Panc1 (cell line): ENCODE results near the gene SMAD9. TPM values are rescaled to one million over a fixed set of nuclear protein-coding genes. Genes with fewer than 3 reads are reported as not detected.

Source experiments
- ATAC-seq: fragments of 200-7000 bp; cut with Tn5 transposase; 2 replicates; pipeline ENCODE4 v1.9.1; 2020; ENCODE audit warnings: mild to moderate bottlenecking, moderate library complexity
- BruUV-seq: library from RNA; stranded (reverse); fragments of 400-500 nt; replicated peaks from 2 replicates; lab custom pipeline; 2021; lab: Mats Ljungman, UMichigan
- CTCF ChIA-PET: fragments of 300-600 bp; sonication (Branson Sonifier 250); formaldehyde crosslinking; loops from one replicate; lab custom pipeline; 2022; ENCODE audit warnings: antibody characterized with exemption; lab: Charles Lee
- POLR2A ChIA-PET: fragments of 300-600 bp; sonication (Branson Sonifier 250); formaldehyde crosslinking; loops from one replicate; lab custom pipeline; 2022; ENCODE audit warnings: antibody characterized with exemption; lab: Charles Lee
- DNase-seq: peaks from one replicate; pipeline ENCODE4 v3.0.0-alpha.2; 2010; ENCODE audit warnings: low read depth, low spot score
- H3K27ac ChIP-seq: 2 replicates; pipeline ENCODE4 v1.5.1; 2011; ENCODE audit warnings: mild to moderate bottlenecking, low read length, inconsistent platforms
- H3K27me3 ChIP-seq: fragments of 200-500 bp; sonication (Bioruptor generic); 2 replicates; pipeline ENCODE4 v1.6.0; 2014; ENCODE audit warnings: low read length, inconsistent platforms; ENCODE audit not compliant: control insufficient read depth, insufficient read depth
- H3K36me3 ChIP-seq: fragments of 200-500 bp; sonication (Bioruptor generic); 2 replicates; pipeline ENCODE4 v1.5.1; 2014; ENCODE audit warnings: inconsistent platforms, mild to moderate bottlenecking, low read length, moderate library complexity; ENCODE audit not compliant: control insufficient read depth, insufficient read depth
- H3K4me1 ChIP-seq: 2 replicates; pipeline ENCODE4 v1.5.1; 2011; ENCODE audit warnings: inconsistent platforms, mild to moderate bottlenecking, low read length, moderate library complexity; ENCODE audit not compliant: control insufficient read depth, insufficient read depth
- H3K4me3 ChIP-seq, 2 experiments: 2 replicates each; pipeline ENCODE4 v1.5.1; 2011 to 2012; ENCODE audit warnings: low read depth in 2 of 2, low read length in 2 of 2, mild to moderate bottlenecking in 2 of 2, inconsistent platforms in 1 of 2, moderate library complexity in 1 of 2
- H3K9me3 ChIP-seq: fragments of 200-500 bp; sonication (Bioruptor generic); 2 replicates; pipeline ENCODE4 v1.5.1; 2014; ENCODE audit warnings: low read depth, mild to moderate bottlenecking, inconsistent platforms, low read length, moderate library complexity; ENCODE audit not compliant: control insufficient read depth, insufficient read depth
- POLR2AphosphoS5 ChIP-seq: IDR thresholded peaks from 2 replicates; pipeline ENCODE4 v1.6.1; 2012; ENCODE audit warnings: mild to moderate bottlenecking, low read depth, low read length, moderate library complexity
- SIN3A ChIP-seq: IDR thresholded peaks from 2 replicates; pipeline ENCODE4 v1.6.1; 2012; ENCODE audit warnings: low read depth, mild to moderate bottlenecking, low read length, moderate library complexity, borderline replicate concordance; ENCODE audit not compliant: insufficient read depth
- TCF7L2 ChIP-seq: IDR thresholded peaks from 2 replicates; pipeline ENCODE4 v1.6.1; 2011; ENCODE audit warnings: mild to moderate bottlenecking, low read depth, low read length, inconsistent platforms
- in situ Hi-C: cut with HindIII; loops from 2 replicates; pipeline ENCODE4 v1.10.0; 2016; ENCODE audit warnings: low sequenced_read_pairs, low pct_unique_long_range_greater_than_20kb
- intact Hi-C: fragments of 100-400 bp; cut with micrococcal nuclease; formaldehyde crosslinking; loops from one replicate; pipeline ENCODE4 v1.10.0; 2022; ENCODE audit not compliant: unreplicated experiment
- total RNA-seq: library from RNA; stranded (reverse); gene quantifications from one replicate; pipeline ENCODE4 v1.2.1, GENCODE V29; 2021; ENCODE audit not compliant: unreplicated experiment
- TF ChIP-seq, protein P1 (sequence below): fragments of 450-650 bp; IDR thresholded peaks from 2 replicates; pipeline ENCODE4 v1.5.1; 2017; ENCODE audit warnings: mild to moderate bottlenecking
- TF ChIP-seq, protein P2 (sequence below), 2 experiments: IDR thresholded peaks; 2 replicates each; pipeline ENCODE4 v1.6.1; 2011 to 2012; ENCODE audit warnings: low read depth in 2 of 2, control low read depth in 1 of 2, low read length in 1 of 2, mild to moderate bottlenecking in 1 of 2, moderate library complexity in 1 of 2; ENCODE audit not compliant: insufficient read depth in 1 of 2

SMAD9 gene
- total RNA-seq, 1 experiment from 2014 or later = 2.4 TPM

DNA sequence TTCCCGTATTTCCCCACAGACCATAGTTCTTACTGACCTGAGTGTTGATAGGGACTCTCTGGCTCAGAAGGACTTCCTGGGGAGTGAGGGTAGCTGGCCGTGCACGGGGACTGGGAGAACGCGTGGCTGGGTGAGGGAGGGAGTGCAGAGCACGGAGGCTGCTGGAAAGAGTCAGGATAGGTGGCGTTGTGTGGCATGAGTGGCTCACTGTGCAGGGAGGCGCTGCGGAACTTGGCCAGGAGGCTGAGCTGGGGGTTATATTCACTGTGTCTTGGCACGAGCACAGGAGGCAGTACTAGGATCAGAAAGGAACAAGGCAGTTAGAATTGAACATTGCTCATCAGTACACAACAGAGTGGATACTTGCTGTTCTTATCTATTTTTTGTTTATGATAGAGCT is 47.4 kb downstream of the SMAD9 start:
- Histone ChIP-seq H3K9me3 (no peaks in the 10 kb centered on the region), H3K27me3 (no peaks in the 10 kb centered on the region), H3K4me3 (no peak overlapping the region), H3K27ac (no peak overlapping the region), H3K36me3 (no peaks in the 10 kb centered on the region), H3K4me1 (no peaks in the 10 kb centered on the region)
- no TSS peak for BruUV-seq
- POLR2A ChIA-PET = no interaction called here
- CTCF ChIA-PET = no interaction called here
- ATAC-seq (no peak), DNase-seq (no peak)
- no peak for TF ChIP-seq TCF7L2
- no peak for TF ChIP-seq SIN3A
- no peak for TF ChIP-seq POLR2AphosphoS5
- TF ChIP-seq, protein P1, sequence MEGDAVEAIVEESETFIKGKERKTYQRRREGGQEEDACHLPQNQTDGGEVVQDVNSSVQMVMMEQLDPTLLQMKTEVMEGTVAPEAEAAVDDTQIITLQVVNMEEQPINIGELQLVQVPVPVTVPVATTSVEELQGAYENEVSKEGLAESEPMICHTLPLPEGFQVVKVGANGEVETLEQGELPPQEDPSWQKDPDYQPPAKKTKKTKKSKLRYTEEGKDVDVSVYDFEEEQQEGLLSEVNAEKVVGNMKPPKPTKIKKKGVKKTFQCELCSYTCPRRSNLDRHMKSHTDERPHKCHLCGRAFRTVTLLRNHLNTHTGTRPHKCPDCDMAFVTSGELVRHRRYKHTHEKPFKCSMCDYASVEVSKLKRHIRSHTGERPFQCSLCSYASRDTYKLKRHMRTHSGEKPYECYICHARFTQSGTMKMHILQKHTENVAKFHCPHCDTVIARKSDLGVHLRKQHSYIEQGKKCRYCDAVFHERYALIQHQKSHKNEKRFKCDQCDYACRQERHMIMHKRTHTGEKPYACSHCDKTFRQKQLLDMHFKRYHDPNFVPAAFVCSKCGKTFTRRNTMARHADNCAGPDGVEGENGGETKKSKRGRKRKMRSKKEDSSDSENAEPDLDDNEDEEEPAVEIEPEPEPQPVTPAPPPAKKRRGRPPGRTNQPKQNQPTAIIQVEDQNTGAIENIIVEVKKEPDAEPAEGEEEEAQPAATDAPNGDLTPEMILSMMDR = no peak
- TF ChIP-seq, protein P2, sequence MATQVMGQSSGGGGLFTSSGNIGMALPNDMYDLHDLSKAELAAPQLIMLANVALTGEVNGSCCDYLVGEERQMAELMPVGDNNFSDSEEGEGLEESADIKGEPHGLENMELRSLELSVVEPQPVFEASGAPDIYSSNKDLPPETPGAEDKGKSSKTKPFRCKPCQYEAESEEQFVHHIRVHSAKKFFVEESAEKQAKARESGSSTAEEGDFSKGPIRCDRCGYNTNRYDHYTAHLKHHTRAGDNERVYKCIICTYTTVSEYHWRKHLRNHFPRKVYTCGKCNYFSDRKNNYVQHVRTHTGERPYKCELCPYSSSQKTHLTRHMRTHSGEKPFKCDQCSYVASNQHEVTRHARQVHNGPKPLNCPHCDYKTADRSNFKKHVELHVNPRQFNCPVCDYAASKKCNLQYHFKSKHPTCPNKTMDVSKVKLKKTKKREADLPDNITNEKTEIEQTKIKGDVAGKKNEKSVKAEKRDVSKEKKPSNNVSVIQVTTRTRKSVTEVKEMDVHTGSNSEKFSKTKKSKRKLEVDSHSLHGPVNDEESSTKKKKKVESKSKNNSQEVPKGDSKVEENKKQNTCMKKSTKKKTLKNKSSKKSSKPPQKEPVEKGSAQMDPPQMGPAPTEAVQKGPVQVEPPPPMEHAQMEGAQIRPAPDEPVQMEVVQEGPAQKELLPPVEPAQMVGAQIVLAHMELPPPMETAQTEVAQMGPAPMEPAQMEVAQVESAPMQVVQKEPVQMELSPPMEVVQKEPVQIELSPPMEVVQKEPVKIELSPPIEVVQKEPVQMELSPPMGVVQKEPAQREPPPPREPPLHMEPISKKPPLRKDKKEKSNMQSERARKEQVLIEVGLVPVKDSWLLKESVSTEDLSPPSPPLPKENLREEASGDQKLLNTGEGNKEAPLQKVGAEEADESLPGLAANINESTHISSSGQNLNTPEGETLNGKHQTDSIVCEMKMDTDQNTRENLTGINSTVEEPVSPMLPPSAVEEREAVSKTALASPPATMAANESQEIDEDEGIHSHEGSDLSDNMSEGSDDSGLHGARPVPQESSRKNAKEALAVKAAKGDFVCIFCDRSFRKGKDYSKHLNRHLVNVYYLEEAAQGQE (IDR thresholded peaks at IDR 0.05; ENCODE audit: insufficient read depth in 1 of 2, low read depth in 2 of 2, low read length in 1 of 2) = no peak
- intact Hi-C loops = no loop called here
- in situ Hi-C loops = no loop called here

DNA sequence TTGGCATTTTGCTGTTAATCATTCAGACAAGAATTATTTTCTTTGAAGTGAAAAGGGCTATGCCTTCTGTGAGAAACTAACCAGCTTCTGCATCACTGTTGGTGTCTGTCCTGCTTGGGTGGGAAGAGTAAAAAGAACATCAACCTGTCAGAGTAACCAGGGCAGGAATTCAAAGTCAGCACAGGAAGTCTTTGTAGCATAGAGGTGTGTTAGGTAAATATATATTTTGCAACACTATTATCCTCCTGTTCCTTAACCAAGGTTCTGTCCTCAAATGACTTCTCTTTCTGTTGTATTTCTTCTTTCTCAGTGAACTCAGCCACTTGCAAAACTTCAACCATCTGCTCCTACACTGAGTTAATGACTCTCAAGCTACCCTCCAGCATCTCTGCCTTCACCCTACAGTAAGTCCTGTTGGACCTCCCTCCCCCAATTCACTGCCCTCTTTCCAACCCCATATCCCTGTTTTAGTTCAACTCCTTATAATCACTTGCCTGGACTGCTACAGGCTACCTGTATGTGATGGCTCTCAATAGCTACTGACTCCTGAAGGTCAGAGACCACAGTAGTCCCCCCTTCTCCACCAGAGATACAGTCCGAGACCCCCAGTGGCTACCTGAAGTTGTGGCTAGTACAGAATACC is 49.9 kb downstream of the SMAD9 start:
- ATAC-seq (no peak), DNase-seq (no peak)
- TF ChIP-seq SIN3A (no peak), POLR2AphosphoS5 (no peak), TCF7L2 (no peak)
- TF ChIP-seq, protein P1 = no peak
- TF ChIP-seq, protein P2 (IDR thresholded peaks at IDR 0.05; ENCODE audit: insufficient read depth in 1 of 2, low read depth in 2 of 2, low read length in 1 of 2) = no peak
- H3K4me3 ChIP-seq = no peak overlapping the region
- H3K4me1 ChIP-seq = no peaks in the 10 kb centered on the region
- no peaks in the 10 kb centered on the region for H3K9me3 ChIP-seq
- intact Hi-C loops (no loop called here), in situ Hi-C loops (no loop called here)
- H3K36me3 ChIP-seq = no peaks in the 10 kb centered on the region
- ChIA-PET POLR2A (no interaction called here), CTCF (no interaction called here)
- H3K27ac ChIP-seq = no peak overlapping the region
- no peaks in the 10 kb centered on the region for H3K27me3 ChIP-seq
- BruUV-seq = no TSS peak
